ENCODE results near the gene PRPF39. TPM values are rescaled to one million over a fixed set of nuclear protein-coding genes. Genes with fewer than 3 reads are reported as not detected.

PRPF39 gene
- polyA plus RNA-seq, 1 of the 3 experiments (the other 2 are of a cell fraction) = 14.6 TPM

DNA sequence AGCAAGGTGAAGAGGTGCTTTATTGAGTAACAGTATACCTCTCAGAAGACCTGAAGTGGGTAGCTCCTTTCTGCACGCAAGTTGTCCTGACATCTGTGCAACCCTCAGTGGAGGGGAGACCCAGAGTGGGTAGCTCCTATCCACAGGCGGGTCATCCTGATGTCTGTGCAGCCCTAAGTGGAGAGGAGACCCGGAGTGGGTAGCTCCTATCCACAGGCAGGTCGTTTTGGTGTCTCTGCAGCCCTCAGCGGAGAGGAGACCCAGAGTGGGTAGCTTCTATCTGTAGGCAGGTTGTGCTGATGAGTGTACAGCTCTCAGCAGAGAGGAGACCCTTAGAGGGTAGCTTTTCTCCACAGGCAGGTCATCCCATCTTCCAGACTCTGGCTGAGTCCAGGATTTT, 45.1 kb upstream of the PRPF39 start:
- CTCF ChIA-PET = no interaction called here
- H3K4me1 ChIP-seq (ENCODE audit: control insufficient read depth in 1 of 2, insufficient read depth in 2 of 2, low read depth in 1 of 2, low read length in 1 of 2) = no peaks in the 10 kb centered on the region
- TF ChIP-seq, protein P1, sequence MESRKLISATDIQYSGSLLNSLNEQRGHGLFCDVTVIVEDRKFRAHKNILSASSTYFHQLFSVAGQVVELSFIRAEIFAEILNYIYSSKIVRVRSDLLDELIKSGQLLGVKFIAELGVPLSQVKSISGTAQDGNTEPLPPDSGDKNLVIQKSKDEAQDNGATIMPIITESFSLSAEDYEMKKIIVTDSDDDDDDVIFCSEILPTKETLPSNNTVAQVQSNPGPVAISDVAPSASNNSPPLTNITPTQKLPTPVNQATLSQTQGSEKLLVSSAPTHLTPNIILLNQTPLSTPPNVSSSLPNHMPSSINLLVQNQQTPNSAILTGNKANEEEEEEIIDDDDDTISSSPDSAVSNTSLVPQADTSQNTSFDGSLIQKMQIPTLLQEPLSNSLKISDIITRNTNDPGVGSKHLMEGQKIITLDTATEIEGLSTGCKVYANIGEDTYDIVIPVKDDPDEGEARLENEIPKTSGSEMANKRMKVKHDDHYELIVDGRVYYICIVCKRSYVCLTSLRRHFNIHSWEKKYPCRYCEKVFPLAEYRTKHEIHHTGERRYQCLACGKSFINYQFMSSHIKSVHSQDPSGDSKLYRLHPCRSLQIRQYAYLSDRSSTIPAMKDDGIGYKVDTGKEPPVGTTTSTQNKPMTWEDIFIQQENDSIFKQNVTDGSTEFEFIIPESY (IDR thresholded peaks at IDR 0.05; ENCODE audit: borderline replicate concordance, low read depth) = no peak
- TF ChIP-seq, protein P2, sequence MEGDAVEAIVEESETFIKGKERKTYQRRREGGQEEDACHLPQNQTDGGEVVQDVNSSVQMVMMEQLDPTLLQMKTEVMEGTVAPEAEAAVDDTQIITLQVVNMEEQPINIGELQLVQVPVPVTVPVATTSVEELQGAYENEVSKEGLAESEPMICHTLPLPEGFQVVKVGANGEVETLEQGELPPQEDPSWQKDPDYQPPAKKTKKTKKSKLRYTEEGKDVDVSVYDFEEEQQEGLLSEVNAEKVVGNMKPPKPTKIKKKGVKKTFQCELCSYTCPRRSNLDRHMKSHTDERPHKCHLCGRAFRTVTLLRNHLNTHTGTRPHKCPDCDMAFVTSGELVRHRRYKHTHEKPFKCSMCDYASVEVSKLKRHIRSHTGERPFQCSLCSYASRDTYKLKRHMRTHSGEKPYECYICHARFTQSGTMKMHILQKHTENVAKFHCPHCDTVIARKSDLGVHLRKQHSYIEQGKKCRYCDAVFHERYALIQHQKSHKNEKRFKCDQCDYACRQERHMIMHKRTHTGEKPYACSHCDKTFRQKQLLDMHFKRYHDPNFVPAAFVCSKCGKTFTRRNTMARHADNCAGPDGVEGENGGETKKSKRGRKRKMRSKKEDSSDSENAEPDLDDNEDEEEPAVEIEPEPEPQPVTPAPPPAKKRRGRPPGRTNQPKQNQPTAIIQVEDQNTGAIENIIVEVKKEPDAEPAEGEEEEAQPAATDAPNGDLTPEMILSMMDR (IDR thresholded peaks at IDR 0.05) = no peak
- TF ChIP-seq, protein P3, sequence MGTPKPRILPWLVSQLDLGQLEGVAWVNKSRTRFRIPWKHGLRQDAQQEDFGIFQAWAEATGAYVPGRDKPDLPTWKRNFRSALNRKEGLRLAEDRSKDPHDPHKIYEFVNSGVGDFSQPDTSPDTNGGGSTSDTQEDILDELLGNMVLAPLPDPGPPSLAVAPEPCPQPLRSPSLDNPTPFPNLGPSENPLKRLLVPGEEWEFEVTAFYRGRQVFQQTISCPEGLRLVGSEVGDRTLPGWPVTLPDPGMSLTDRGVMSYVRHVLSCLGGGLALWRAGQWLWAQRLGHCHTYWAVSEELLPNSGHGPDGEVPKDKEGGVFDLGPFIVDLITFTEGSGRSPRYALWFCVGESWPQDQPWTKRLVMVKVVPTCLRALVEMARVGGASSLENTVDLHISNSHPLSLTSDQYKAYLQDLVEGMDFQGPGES (IDR thresholded peaks at IDR 0.05; ENCODE audit: low read depth, low read length) = no peak
- TF ChIP-seq TEAD4 (IDR thresholded peaks at IDR 0.05; ENCODE audit: borderline replicate concordance, insufficient read depth) (no peak), FOSL2 (IDR thresholded peaks at IDR 0.05; ENCODE audit: borderline replicate concordance, low read depth) (no peak), TCF12 (IDR thresholded peaks at IDR 0.05) (no peak), ELF1 (IDR thresholded peaks at IDR 0.05) (no peak), JUND (IDR thresholded peaks at IDR 0.05) (no peak), RAD21 (IDR thresholded peaks at IDR 0.05; ENCODE audit: low read length) (no peak), MEF2A (IDR thresholded peaks at IDR 0.05; ENCODE audit: borderline replicate concordance, low read depth) (no peak), PBX3 (IDR thresholded peaks at IDR 0.05) (no peak), RFX5 (IDR thresholded peaks at IDR 0.05; ENCODE audit: low read length) (no peak), SIN3A (IDR thresholded peaks at IDR 0.05; ENCODE audit: borderline replicate concordance, low read depth, low read length) (no peak), GABPA (IDR thresholded peaks at IDR 0.05; ENCODE audit: low read depth) (no peak), TAF1 (IDR thresholded peaks at IDR 0.05; ENCODE audit: borderline replicate concordance, low read depth, low read length) (no peak), EP300 (IDR thresholded peaks at IDR 0.05; ENCODE audit: borderline replicate concordance in 1 of 2, low read depth in 1 of 2, low read length in 1 of 2) (no peak), EZH2phosphoT487 (IDR thresholded peaks at IDR 0.05; ENCODE audit: borderline replicate concordance, low read depth) (no peak), RXRA (IDR thresholded peaks at IDR 0.05; ENCODE audit: borderline replicate concordance, low read depth) (no peak), FOXJ3 (CRISPR knock-in tag; IDR thresholded peaks at IDR 0.05) (no peak)
- TF ChIP-seq, protein P4, sequence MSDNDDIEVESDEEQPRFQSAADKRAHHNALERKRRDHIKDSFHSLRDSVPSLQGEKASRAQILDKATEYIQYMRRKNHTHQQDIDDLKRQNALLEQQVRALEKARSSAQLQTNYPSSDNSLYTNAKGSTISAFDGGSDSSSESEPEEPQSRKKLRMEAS (IDR thresholded peaks at IDR 0.05; ENCODE audit: low read depth) = no peak
- H3F3A ChIP-seq (replicated peaks; ENCODE audit: insufficient read depth) = no peaks in the 10 kb centered on the region
- no peaks in the 10 kb centered on the region for H3K79me2 ChIP-seq (ENCODE audit: insufficient read depth)
- no peaks in the 10 kb centered on the region for H3K9me3 ChIP-seq
- no peak overlapping the region for H3K9ac ChIP-seq
- no peak overlapping the region for H3K27ac ChIP-seq (ENCODE audit: low read depth in 2 of 2, low read length in 1 of 2)
- H3K27me3 ChIP-seq (ENCODE audit: insufficient read depth) = no peaks in the 10 kb centered on the region
- no peak overlapping the region for H3K4me2 ChIP-seq
- H2AFZ ChIP-seq (ENCODE audit: low read depth) = no peak overlapping the region
- H3K9me2 ChIP-seq = no peaks in the 10 kb centered on the region
- H4K20me1 ChIP-seq (ENCODE audit: insufficient read depth) = no peaks in the 10 kb centered on the region
- H3K36me3 ChIP-seq (replicated peaks in 1 of 2; ENCODE audit: control insufficient read depth in 1 of 2, insufficient read depth in 2 of 2, low read length in 1 of 2) = peaks cover 0 to 2% of the 10 kb centered on the region in 2 experiments
- DNase-seq = no peak
- 93% methylated on average over 3 of the region's 5 CpGs for WGBS (ENCODE audit: low lambda C conversion rate)
- H3K4me3 ChIP-seq (ENCODE audit: low read depth in 2 of 2, low read length in 1 of 2) = no peak overlapping the region
- POLR2A ChIA-PET = no interaction called here
